Measurements from ENCODE around the gene DHRS11. TPM values are rescaled to one million over a fixed set of nuclear protein-coding genes. Genes with fewer than 3 reads are reported as not detected.
A peak's percentile ranks its signal among the peaks of the same experiment; 100 is the strongest.

Gene DHRS11
- total RNA-seq, 4 donors from 2014 or later: 4.9 to 15.8 (median 7.4) TPM

DNA sequence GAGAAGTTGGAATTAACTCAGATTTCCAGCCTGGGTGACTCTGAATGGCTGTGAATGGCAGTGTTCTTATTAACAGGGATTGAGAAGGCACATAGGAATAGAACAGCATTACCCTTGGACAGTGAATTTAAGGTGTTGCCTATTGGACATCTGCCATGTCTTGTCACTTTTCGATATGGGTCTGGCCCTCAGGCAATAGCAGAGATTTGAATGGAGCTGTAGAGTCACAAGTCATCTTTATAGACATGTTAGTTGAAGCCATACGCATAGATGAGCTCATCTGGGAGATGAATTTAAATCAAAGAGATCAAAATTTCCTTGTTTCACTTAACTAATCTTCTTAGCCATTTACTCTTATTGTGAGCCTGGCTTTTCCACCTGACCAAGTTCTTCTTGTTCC, 14.9 kb upstream of the DHRS11 start:
- Histone ChIP-seq H3K4me1 (no peaks in the 10 kb centered on the region), H3K9me3 (no peaks in the 10 kb centered on the region), H3K36me3 (peaks cover 0 to 52% of the 10 kb centered on the region in 2 donors), H3K27me3 (no peaks in the 10 kb centered on the region), H3K4me3 (no peak overlapping the region), H3K27ac (no peak overlapping the region)
- no peak for ATAC-seq
- in situ Hi-C loops (cut with MboI; ENCODE audit: low sequenced_read_pairs in 4 of 4): no loop called here
- TF ChIP-seq, protein P1, sequence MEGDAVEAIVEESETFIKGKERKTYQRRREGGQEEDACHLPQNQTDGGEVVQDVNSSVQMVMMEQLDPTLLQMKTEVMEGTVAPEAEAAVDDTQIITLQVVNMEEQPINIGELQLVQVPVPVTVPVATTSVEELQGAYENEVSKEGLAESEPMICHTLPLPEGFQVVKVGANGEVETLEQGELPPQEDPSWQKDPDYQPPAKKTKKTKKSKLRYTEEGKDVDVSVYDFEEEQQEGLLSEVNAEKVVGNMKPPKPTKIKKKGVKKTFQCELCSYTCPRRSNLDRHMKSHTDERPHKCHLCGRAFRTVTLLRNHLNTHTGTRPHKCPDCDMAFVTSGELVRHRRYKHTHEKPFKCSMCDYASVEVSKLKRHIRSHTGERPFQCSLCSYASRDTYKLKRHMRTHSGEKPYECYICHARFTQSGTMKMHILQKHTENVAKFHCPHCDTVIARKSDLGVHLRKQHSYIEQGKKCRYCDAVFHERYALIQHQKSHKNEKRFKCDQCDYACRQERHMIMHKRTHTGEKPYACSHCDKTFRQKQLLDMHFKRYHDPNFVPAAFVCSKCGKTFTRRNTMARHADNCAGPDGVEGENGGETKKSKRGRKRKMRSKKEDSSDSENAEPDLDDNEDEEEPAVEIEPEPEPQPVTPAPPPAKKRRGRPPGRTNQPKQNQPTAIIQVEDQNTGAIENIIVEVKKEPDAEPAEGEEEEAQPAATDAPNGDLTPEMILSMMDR (IDR thresholded peaks at IDR 0.05 in 4 of 5, conservative IDR thresholded peaks at IDR 0.05 in 1 of 5): no peak
- no peak for TF ChIP-seq POLR2A (IDR thresholded peaks at IDR 0.05)
- intact Hi-C loops (cut with DNase I; ENCODE audit: low total_unique reads): no loop called here
- DNase-seq: no peak

DNA sequence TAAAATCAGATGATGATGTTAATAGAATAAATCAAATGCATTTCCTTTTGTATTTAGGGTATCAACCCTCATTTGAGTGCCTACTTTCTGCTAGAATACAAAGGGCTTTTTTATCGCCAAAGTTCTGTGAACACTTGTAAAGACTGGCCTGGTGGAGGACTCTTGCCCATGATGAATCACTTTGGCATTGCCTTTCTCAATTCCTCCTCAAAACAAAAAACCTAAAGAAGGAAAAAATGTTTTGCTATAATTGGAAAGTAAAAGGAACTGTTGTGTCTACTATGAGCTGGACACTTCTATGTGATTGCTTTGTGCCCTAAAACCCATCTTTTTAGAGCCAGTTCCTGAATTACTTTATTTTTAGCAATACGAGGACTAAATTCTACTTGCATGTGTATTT, 13.0 kb upstream of the DHRS11 start:
- intact Hi-C loops (cut with DNase I; ENCODE audit: low total_unique reads) (no loop called here), in situ Hi-C loops (cut with MboI; ENCODE audit: low sequenced_read_pairs in 4 of 4) (no loop called here)
- no peak for TF ChIP-seq POLR2A (IDR thresholded peaks at IDR 0.05)
- TF ChIP-seq, protein P1 (IDR thresholded peaks at IDR 0.05 in 4 of 5, conservative IDR thresholded peaks at IDR 0.05 in 1 of 5): no peak
- no peak overlapping the region for H3K4me3 ChIP-seq
- peaks cover 0 to 63% of the 10 kb centered on the region in 2 donors for H3K36me3 ChIP-seq
- H3K4me1 ChIP-seq: no peaks in the 10 kb centered on the region
- no peaks in the 10 kb centered on the region for H3K27me3 ChIP-seq
- ATAC-seq (no peak), DNase-seq (no peak)
- H3K9me3 ChIP-seq: no peaks in the 10 kb centered on the region
- H3K27ac ChIP-seq: no peak overlapping the region

DNA sequence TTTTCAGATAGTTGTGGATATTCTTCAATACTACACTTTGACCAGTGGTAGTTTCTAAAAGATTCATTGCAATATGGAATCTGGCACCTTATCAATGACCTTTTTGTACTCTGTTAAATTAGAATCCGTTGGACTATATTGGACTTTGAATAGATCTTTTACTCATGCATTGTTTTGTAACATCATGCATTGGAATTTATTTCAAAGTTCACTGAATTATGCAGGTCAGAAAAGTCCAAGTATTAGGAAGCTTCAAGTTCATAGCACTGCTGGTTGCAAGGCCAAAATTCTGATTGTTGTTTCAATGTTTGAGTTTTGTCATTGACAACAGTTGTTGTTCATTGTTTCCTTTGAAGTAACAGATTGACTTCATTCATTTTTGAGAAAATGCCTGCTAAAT, 7.9 kb upstream of the DHRS11 start:
- intact Hi-C loops (cut with DNase I; ENCODE audit: low total_unique reads): no loop called here
- no peak overlapping the region for H3K4me3 ChIP-seq

DNA sequence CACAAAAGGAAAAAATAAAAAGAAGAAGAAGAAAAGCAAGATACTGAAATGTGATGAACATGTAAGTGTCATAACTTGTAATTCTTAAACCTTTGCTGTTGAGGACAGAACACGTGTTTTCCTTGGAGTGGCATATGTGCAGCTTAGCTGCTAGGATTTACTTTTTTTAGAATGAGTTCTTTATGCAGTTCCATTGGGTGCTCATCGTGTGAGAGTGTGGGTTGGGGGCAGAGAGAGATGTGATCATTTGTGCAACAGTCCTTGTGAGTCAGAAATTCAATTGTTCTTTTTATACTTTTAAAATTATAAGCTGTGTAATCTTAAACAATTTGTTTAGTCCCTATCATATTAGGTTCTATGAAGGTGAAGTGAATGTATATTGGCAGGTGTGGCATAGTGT, 5.5 kb upstream of the DHRS11 start:
- H3K4me1 ChIP-seq: peaks cover 0 to 1% of the 10 kb centered on the region in 2 donors
- no peak for ATAC-seq
- H3K9me3 ChIP-seq: no peaks in the 10 kb centered on the region
- H3K36me3 ChIP-seq: peaks cover 0 to 90% of the 10 kb centered on the region in 2 donors
- no peak overlapping the region for H3K27ac ChIP-seq
- H3K4me3 ChIP-seq: no peak overlapping the region
- no peaks in the 10 kb centered on the region for H3K27me3 ChIP-seq
- TF ChIP-seq, protein P1 (IDR thresholded peaks at IDR 0.05 in 4 of 5, conservative IDR thresholded peaks at IDR 0.05 in 1 of 5): no peak
- no peak for TF ChIP-seq POLR2A (IDR thresholded peaks at IDR 0.05)
- in situ Hi-C loops (cut with MboI; ENCODE audit: low sequenced_read_pairs in 4 of 4): no loop called here
- intact Hi-C loops (cut with DNase I; ENCODE audit: low total_unique reads): no loop called here
- no peak for DNase-seq

More for the DNA sequence above, 7.9 kb upstream of the DHRS11 start:
- TF ChIP-seq, protein P1 (IDR thresholded peaks at IDR 0.05 in 4 of 5, conservative IDR thresholded peaks at IDR 0.05 in 1 of 5): no peak
- no peak for TF ChIP-seq POLR2A (IDR thresholded peaks at IDR 0.05)
- DNase-seq (no peak), ATAC-seq (no peak)
- no peak overlapping the region for H3K27ac ChIP-seq
- H3K4me1 ChIP-seq: no peaks in the 10 kb centered on the region
- in situ Hi-C loops (cut with MboI; ENCODE audit: low sequenced_read_pairs in 4 of 4): no loop called here
- H3K9me3 ChIP-seq: no peaks in the 10 kb centered on the region
- no peaks in the 10 kb centered on the region for H3K27me3 ChIP-seq
- H3K36me3 ChIP-seq: peaks cover 0 to 97% of the 10 kb centered on the region in 2 donors

DNA sequence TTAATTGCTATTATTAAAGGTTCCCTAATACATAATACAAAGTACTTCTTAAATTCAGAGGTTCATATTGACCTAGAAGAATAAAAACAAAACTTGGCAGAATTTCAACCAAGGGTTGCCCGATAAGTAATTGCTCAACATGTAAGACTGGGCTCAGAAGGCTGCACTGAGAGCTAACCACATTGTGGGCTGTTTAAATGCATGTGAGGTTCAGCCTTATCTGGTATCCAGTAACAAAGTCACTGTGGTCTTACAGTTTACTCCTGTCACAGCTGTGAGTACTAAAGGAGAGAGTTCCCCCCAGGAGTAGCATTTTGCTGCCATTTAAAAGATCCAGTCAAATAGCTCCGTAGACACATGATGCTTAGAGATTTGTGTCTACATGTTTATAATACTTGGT, 1.6 kb upstream of the DHRS11 start:
- no peak overlapping the region for H3K4me3 ChIP-seq
- H3K27me3 ChIP-seq: no peaks in the 10 kb centered on the region
- H3K9me3 ChIP-seq: no peaks in the 10 kb centered on the region
- H3K4me1 ChIP-seq: peaks cover 14 to 20% of the 10 kb centered on the region in 2 donors
- TF ChIP-seq, protein P1 (IDR thresholded peaks at IDR 0.05 in 4 of 5, conservative IDR thresholded peaks at IDR 0.05 in 1 of 5): no peak
- no peak for TF ChIP-seq POLR2A (IDR thresholded peaks at IDR 0.05)
- ATAC-seq (no peak), DNase-seq (no peak)
- peak overlapping the region in 1 of 4 donors; percentile 79 for H3K27ac ChIP-seq
- in situ Hi-C loops (cut with MboI; ENCODE audit: low sequenced_read_pairs in 4 of 4) (loop anchor here in 1 of 4 donors (10.0 kb wide), 1 partner anchor 55 kb away; the partner anchor contains the start of genes MYO19 and PIGW), intact Hi-C loops (cut with DNase I; ENCODE audit: low total_unique reads) (loop anchor here (2.0 kb wide), 1 partner anchor 45 kb away; the partner anchor contains the start of gene GGNBP2)
- H3K36me3 ChIP-seq: peaks cover 0 to 52% of the 10 kb centered on the region in 2 donors
